ENCODE data around the gene TOM1L1. TPM values are rescaled to one million over a fixed set of nuclear protein-coding genes. Genes with fewer than 3 reads are reported as not detected.

The TOM1L1 gene
- total and polyA plus RNA-seq, 2 of the 8 experiments (the other 6 are each of a cell fraction or from before 2014, with no cell fraction given) = 47.0 to 60.8 TPM

- TF ChIP-seq KDM1A (IDR thresholded peaks at IDR 0.05; ENCODE audit: borderline replicate concordance, low read length) = no peak
- no peak for TF ChIP-seq KDM5A (IDR thresholded peaks at IDR 0.05; ENCODE audit: low read length)
- no peak for TF ChIP-seq CHD7 (IDR thresholded peaks at IDR 0.05; ENCODE audit: insufficient replicate concordance, low read length)
- TF ChIP-seq CHD2 (IDR thresholded peaks at IDR 0.05; ENCODE audit: low read length) = no peak
- no peak for TF ChIP-seq EP300 (IDR thresholded peaks at IDR 0.05; ENCODE audit: borderline replicate concordance in 1 of 2, low read depth in 2 of 2, low read length in 2 of 2)
- no peak for TF ChIP-seq TCF12 (IDR thresholded peaks at IDR 0.05; ENCODE audit: low read depth, low read length)
Measured at GRCh38 chr17:54937018-54937417, 36.4 kb downstream of the TOM1L1 start (continued).
